ENCODE measurements around the gene ELOB. TPM values are rescaled to one million over a fixed set of nuclear protein-coding genes. Genes with fewer than 3 reads are reported as not detected.

Gene ELOB
- total and polyA plus RNA-seq, 2 of the 13 experiments (the other 11 are each of a cell fraction or from before 2014, with no cell fraction given) = 208 to 225 TPM

DNA sequence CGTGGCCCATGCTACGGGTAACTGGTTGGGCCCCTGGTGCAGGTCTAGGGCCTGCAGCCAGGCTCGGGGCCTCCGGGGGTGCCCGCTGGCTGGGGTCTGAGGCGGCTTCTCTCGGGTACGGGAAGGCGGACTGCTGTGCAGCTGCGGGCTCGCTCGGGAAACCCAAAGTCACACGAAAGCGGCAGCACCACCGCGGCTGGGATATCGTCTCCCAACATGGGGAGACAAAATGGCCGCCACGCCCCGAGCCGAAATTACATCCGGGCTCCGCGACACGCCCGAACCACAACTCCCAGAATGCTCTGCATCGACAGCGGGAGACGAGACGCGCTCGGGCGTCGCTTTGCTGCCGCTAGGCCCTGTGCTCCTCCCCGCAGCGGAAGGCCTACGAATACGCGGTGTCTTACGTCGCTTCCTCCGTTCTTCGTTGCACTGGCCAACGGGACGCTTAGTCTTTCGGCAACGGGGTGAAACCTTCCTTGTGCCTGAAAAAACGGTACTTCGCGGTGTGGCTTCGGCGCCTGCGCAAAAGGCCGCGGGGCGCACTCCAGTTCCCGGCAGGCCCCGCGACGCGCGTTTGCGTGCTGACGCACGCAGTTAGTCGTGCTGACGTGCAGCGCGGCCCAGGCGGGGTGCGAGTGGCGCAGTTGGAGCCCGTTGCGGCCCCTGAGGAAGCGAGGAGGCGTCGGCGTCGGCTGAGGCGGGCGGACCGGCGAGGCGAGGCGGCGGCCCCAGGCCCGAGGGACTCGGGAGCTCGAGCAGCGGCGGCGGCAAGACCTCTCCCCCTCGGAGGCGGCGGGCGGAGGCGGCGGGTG is 24.8 kb downstream of the ELOB start, which contains the start of gene SRRM2 (continued):
- TF ChIP-seq FOXA3 (CRISPR knock-in tag; IDR thresholded peaks at IDR 0.05) (peak; percentile 8), ZFY (CRISPR knock-in tag; IDR thresholded peaks at IDR 0.05) (peak; percentile 100), ZFP36 (IDR thresholded peaks at IDR 0.05; ENCODE audit: borderline replicate concordance, low read depth, low read length, partially characterized antibody) (no peak), ZNF589 (CRISPR knock-in tag; conservative IDR thresholded peaks at IDR 0.05) (0 out of 2 replicates have a peak, but pooled peaks have one; percentile 28), NFRKB (IDR thresholded peaks at IDR 0.05) (peak; percentile 85; the same call in 1 of the 2 replicates), MAF1 (CRISPR knock-in tag; IDR thresholded peaks at IDR 0.05; ENCODE audit: borderline replicate concordance) (no peak; the same call in 1 of the 2 replicates), RERE (CRISPR knock-in tag; IDR thresholded peaks at IDR 0.05; ENCODE audit: low read depth) (no peak), ZZZ3 (CRISPR knock-in tag; IDR thresholded peaks at IDR 0.05; ENCODE audit: borderline replicate concordance) (peak; percentile 89), FOXO1 (CRISPR knock-in tag; IDR thresholded peaks at IDR 0.05) (0 out of 2 replicates have a peak, but pooled peaks have one; percentile 4), ZNF572 (CRISPR knock-in tag; IDR thresholded peaks at IDR 0.05) (no peak), KMT2A (CRISPR knock-in tag; IDR thresholded peaks at IDR 0.05) (0 out of 2 replicates have a peak, but pooled peaks have one; percentile 31), JARID2 (CRISPR knock-in tag; IDR thresholded peaks at IDR 0.05; ENCODE audit: insufficient replicate concordance) (peak; percentile 55)
- TF ChIP-seq, protein P1, sequence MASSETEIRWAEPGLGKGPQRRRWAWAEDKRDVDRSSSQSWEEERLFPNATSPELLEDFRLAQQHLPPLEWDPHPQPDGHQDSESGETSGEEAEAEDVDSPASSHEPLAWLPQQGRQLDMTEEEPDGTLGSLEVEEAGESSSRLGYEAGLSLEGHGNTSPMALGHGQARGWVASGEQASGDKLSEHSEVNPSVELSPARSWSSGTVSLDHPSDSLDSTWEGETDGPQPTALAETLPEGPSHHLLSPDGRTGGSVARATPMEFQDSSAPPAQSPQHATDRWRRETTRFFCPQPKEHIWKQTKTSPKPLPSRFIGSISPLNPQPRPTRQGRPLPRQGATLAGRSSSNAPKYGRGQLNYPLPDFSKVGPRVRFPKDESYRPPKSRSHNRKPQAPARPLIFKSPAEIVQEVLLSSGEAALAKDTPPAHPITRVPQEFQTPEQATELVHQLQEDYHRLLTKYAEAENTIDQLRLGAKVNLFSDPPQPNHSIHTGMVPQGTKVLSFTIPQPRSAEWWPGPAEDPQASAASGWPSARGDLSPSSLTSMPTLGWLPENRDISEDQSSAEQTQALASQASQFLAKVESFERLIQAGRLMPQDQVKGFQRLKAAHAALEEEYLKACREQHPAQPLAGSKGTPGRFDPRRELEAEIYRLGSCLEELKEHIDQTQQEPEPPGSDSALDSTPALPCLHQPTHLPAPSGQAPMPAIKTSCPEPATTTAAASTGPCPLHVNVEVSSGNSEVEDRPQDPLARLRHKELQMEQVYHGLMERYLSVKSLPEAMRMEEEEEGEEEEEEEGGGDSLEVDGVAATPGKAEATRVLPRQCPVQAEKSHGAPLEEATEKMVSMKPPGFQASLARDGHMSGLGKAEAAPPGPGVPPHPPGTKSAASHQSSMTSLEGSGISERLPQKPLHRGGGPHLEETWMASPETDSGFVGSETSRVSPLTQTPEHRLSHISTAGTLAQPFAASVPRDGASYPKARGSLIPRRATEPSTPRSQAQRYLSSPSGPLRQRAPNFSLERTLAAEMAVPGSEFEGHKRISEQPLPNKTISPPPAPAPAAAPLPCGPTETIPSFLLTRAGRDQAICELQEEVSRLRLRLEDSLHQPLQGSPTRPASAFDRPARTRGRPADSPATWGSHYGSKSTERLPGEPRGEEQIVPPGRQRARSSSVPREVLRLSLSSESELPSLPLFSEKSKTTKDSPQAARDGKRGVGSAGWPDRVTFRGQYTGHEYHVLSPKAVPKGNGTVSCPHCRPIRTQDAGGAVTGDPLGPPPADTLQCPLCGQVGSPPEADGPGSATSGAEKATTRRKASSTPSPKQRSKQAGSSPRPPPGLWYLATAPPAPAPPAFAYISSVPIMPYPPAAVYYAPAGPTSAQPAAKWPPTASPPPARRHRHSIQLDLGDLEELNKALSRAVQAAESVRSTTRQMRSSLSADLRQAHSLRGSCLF (CRISPR knock-in tag; IDR thresholded peaks at IDR 0.05; ENCODE audit: borderline replicate concordance) = peak; percentile 76; the same call in 1 of the 2 replicates

All from HepG2 (cell line).